ENCODE data around the gene LRRC4C.

LRRC4C gene

GRCh38 chr11:41246399-41246745 lies 213.1 kb downstream of the LRRC4C start:
- DNase-seq = no peak

- DNase-seq = no peak
Observed at GRCh38 chr11:41245704-41246398, 213.6 kb downstream of the LRRC4C start.

GRCh38 chr11:41245184-41245583 lies 214.3 kb downstream of the LRRC4C start:
- DNase-seq = no peak

GRCh38 chr11:41237382-41237781 lies 222.1 kb downstream of the LRRC4C start:
- no peak for DNase-seq

- DNase-seq = no peak
Observed at GRCh38 chr11:41235668-41236067, 223.8 kb downstream of the LRRC4C start.

GRCh38 chr11:41225856-41226633 lies 233.4 kb downstream of the LRRC4C start:
- DNase-seq = no peak

- DNase-seq = no peak
Observed at GRCh38 chr11:41222236-41222635, 237.2 kb downstream of the LRRC4C start.

- DNase-seq = no peak
Observed at GRCh38 chr11:41206388-41206787, 253.1 kb downstream of the LRRC4C start.

GRCh38 chr11:41201156-41201555 lies 258.3 kb downstream of the LRRC4C start:
- peak; percentile 55 for DNase-seq

GRCh38 chr11:41190437-41191082 lies 268.9 kb downstream of the LRRC4C start:
- DNase-seq = no peak

- DNase-seq = no peak
Observed at GRCh38 chr11:41189701-41190436, 269.6 kb downstream of the LRRC4C start.

GRCh38 chr11:41177791-41178190 lies 281.7 kb downstream of the LRRC4C start:
- peak; percentile 66 for DNase-seq

- DNase-seq = peak; percentile 2
Observed at GRCh38 chr11:41175304-41175972, 284.0 kb downstream of the LRRC4C start.

- no peak for DNase-seq
Observed at GRCh38 chr11:41146326-41146725, 313.1 kb downstream of the LRRC4C start.

GRCh38 chr11:41145420-41145819 lies 314.0 kb downstream of the LRRC4C start:
- DNase-seq = no peak

- no peak for DNase-seq
Observed at GRCh38 chr11:41134971-41135370, 324.5 kb downstream of the LRRC4C start.

GRCh38 chr11:41133023-41133422 lies 326.4 kb downstream of the LRRC4C start:
- no peak for DNase-seq

GRCh38 chr11:41121600-41121999 lies 337.9 kb downstream of the LRRC4C start:
- no peak for DNase-seq

GRCh38 chr11:41119484-41119883 lies 340.0 kb downstream of the LRRC4C start:
- no peak for DNase-seq

GRCh38 chr11:41118521-41118920 lies 340.9 kb downstream of the LRRC4C start:
- no peak for DNase-seq

- no peak for DNase-seq
Observed at GRCh38 chr11:41116970-41117369, 342.5 kb downstream of the LRRC4C start.

GRCh38 chr11:41115066-41115465 lies 344.4 kb downstream of the LRRC4C start:
- DNase-seq = no peak

- DNase-seq = no peak
Observed at GRCh38 chr11:41113160-41113559, 346.3 kb downstream of the LRRC4C start.

Measured in fibroblast of skin of right biceps (primary cell).